ENCODE data around the gene DAPK2. TPM values are rescaled to one million over a fixed set of nuclear protein-coding genes. Genes with fewer than 3 reads are reported as not detected.

Gene DAPK2
- total and polyA plus RNA-seq, 2 of the 4 experiments (the other 2 are of a cell fraction), result 0.34 to 0.36 TPM

DNA sequence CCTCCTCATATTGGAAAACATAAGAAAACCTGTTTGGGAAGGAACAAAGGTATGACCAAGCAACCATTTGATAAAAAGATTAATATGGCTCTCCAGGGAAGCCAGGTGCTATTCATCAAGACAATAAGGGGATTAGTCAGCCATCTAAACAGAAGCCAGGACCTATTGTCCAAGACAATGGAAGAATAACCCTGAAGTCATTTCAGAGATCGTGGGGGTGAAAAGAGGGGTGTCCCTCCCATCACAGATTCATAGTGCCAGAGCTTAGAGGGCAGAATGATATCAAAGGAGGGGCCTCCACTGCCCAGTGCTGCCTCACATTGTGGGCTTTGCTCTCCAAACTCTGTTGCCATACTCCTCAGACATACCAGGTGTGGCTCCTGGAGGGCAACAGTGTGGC is 73.5 kb downstream of the DAPK2 start:
- Histone ChIP-seq H3K14ac (replicated peaks; ENCODE audit: low read depth, low read length) (no peak overlapping the region), H3K56ac (ENCODE audit: extremely low read depth, insufficient read depth, low read length) (no peak overlapping the region), H4K5ac (ENCODE audit: low read depth, low read length) (no peak overlapping the region), H2BK120ac (ENCODE audit: low read depth, low read length) (no peak overlapping the region), H3K4me1 (ENCODE audit: control insufficient read depth, insufficient read depth, low read length) (peaks cover 10% of the 10 kb centered on the region), H2BK5ac (ENCODE audit: low read depth, low read length, poor library complexity, severe bottlenecking) (no peak overlapping the region), H3K4ac (ENCODE audit: low read depth, low read length) (peak overlapping the region; percentile 30; the same call in 1 of the 2 replicates), H3K27me3 (ENCODE audit: control insufficient read depth, insufficient read depth, low read length) (peaks cover 5% of the 10 kb centered on the region; the same call in 1 of the 2 replicates), H2AK5ac (ENCODE audit: low read depth, low read length) (0 out of 2 replicates have a peak overlapping the region, but pooled peaks have one; percentile 29), H4K91ac (ENCODE audit: insufficient read depth, low read depth, low read length) (no peak overlapping the region), H3K79me1 (ENCODE audit: low read depth in 1 of 2, low read length in 2 of 2) (no peaks in the 10 kb centered on the region), H3K36me3 (ENCODE audit: control insufficient read depth, insufficient read depth, low read length) (no peaks in the 10 kb centered on the region), H3K9me3 (ENCODE audit: control insufficient read depth, insufficient read depth, low read length) (no peaks in the 10 kb centered on the region), H2BK15ac (ENCODE audit: low read depth, low read length) (no peak overlapping the region), H2AFZ (replicated peaks; ENCODE audit: low read length, poor library complexity) (no peak overlapping the region), H3K4me2 (ENCODE audit: low read depth, low read length) (no peak overlapping the region), H2AK9ac (replicated peaks; ENCODE audit: low read depth, low read length, poor library complexity) (no peak overlapping the region), H3K27ac (ENCODE audit: insufficient read depth, low read length) (no peak overlapping the region), H3K23ac (ENCODE audit: low read depth, low read length) (no peak overlapping the region), H3K9me1 (ENCODE audit: insufficient read depth, low read length) (no peaks in the 10 kb centered on the region), H3K9ac (ENCODE audit: low read depth, low read length) (no peak overlapping the region), H2BK20ac (ENCODE audit: low read depth, low read length) (no peak overlapping the region; the same call in 1 of the 2 replicates), H4K20me1 (ENCODE audit: insufficient read depth, low read length) (no peaks in the 10 kb centered on the region), H3K4me3 (ENCODE audit: insufficient read depth, low read depth, low read length) (no peak overlapping the region), H3K18ac (ENCODE audit: low read depth, low read length) (no peak overlapping the region; the same call in 1 of the 2 replicates), H4K8ac (ENCODE audit: low read depth in 2 of 2, low read length in 2 of 2) (no peak overlapping the region)
- TF ChIP-seq MXI1 (IDR thresholded peaks at IDR 0.05; ENCODE audit: borderline replicate concordance, low read depth, low read length), result no peak
- no peak for TF ChIP-seq FOS (IDR thresholded peaks at IDR 0.05; ENCODE audit: low read depth, low read length)
- TF ChIP-seq ELK1 (IDR thresholded peaks at IDR 0.05; ENCODE audit: borderline replicate concordance, low read depth, low read length), result no peak
- no peak for TF ChIP-seq RFX5 (IDR thresholded peaks at IDR 0.05; ENCODE audit: low read depth, low read length)
- TF ChIP-seq CHD1 (IDR thresholded peaks at IDR 0.05; ENCODE audit: low read depth, low read length), result no peak
- in situ Hi-C loops (cut with MboI; ENCODE audit: low sequenced_read_pairs) (no loop called here), dilution Hi-C loops (cut with HindIII; ENCODE audit: low sequenced_read_pairs, unreplicated experiment) (no loop called here), intact Hi-C loops (cut with micrococcal nuclease) (no loop called here)
- ChIA-PET CTCF (no interaction called here), POLR2A (ENCODE audit: unreplicated experiment) (no interaction called here)
- DNase-seq (no peak), ATAC-seq (ENCODE audit: low read depth) (no peak)
- no CpG with 5 or more reads among the region's 1 CpG for WGBS, 2 experiments (ENCODE audit: extremely low coverage in 2 of 2, insufficient read length in 1 of 2)
- no TSS peak for BruUV-seq (replicated peaks)
